ENCODE measurements around the gene FILIP1.
A peak's percentile ranks its signal among the peaks of the same experiment; 100 is the strongest.

Gene FILIP1

GRCh38 chr6:75397656-75398465 lies 95.7 kb downstream of the FILIP1 start:
- TF ChIP-seq, protein P1, sequence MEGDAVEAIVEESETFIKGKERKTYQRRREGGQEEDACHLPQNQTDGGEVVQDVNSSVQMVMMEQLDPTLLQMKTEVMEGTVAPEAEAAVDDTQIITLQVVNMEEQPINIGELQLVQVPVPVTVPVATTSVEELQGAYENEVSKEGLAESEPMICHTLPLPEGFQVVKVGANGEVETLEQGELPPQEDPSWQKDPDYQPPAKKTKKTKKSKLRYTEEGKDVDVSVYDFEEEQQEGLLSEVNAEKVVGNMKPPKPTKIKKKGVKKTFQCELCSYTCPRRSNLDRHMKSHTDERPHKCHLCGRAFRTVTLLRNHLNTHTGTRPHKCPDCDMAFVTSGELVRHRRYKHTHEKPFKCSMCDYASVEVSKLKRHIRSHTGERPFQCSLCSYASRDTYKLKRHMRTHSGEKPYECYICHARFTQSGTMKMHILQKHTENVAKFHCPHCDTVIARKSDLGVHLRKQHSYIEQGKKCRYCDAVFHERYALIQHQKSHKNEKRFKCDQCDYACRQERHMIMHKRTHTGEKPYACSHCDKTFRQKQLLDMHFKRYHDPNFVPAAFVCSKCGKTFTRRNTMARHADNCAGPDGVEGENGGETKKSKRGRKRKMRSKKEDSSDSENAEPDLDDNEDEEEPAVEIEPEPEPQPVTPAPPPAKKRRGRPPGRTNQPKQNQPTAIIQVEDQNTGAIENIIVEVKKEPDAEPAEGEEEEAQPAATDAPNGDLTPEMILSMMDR (IDR thresholded peaks at IDR 0.05; ENCODE audit: low read depth, low read length) = no peak
- in situ Hi-C loops (cut with HindIII; ENCODE audit: low sequenced_read_pairs) = no loop called here
- H3K4me3 ChIP-seq (ENCODE audit: low read depth, low read length) = no peak overlapping the region
- peak; percentile 37 for DNase-seq (ENCODE audit: low read depth, low spot score)

DNA sequence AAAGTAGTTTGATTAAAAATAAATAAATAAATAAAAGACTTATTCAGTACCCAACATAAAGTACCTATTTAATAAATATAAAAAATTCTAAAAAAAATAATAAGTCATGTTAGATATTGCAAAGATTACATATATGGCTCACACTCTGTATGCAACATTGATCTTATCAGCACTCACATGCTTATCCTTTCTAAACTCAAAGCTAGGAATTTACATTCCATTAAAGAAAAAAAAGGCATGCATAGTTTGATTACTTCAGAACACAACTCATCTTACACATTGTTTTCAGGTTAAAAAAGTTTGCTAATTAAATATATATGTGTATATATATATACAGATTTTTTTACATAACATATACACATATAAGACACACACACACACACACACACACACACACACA lies 96.4 kb downstream of the FILIP1 start:
- in situ Hi-C loops (cut with HindIII; ENCODE audit: low sequenced_read_pairs) = no loop called here
- TF ChIP-seq, protein P1 (IDR thresholded peaks at IDR 0.05; ENCODE audit: low read depth, low read length) = no peak
- no peak for DNase-seq (ENCODE audit: low read depth, low spot score)
- H3K4me3 ChIP-seq (ENCODE audit: low read depth, low read length) = no peak overlapping the region

DNA sequence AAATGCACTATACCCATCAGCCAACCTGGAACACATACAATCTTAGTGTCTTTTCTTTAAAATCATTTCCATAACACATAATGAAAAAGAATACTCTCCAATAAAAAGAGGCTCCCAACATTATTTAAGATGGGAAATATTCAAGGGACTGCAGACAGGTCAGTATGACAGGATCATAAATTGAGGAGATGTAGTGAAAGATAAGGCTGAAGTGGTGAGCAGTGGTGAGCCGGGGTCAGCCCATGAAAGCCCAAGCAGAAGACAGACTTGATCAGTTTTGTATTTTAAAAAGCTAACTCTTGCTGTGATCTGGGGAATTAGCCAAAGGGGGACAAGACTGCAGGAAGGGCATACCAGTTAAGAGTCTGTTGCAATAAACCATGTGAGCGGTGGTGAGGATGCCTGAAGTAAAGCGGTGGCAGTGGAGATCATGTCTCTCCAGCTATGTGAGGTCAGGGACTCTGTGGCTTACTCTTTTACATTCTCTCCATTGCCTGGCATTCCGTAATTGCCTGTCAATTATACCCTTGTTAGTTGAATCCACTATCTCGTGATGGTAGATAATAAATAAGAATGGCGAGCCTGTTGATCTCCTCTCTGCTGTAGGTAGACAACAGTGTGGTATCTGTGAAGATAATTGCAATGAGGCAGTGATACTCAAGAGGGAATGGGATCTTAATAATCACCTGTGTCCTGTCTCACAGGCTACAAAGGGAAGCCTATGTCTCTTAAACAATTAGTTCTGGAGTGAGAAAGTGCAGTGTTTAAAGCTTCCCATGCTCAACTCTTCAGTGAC lies 97.4 kb downstream of the FILIP1 start:
- no peak for DNase-seq (ENCODE audit: low read depth, low spot score)
- no peak overlapping the region for H3K4me3 ChIP-seq (ENCODE audit: low read depth, low read length)
- in situ Hi-C loops (cut with HindIII; ENCODE audit: low sequenced_read_pairs) = no loop called here
- TF ChIP-seq, protein P1 (IDR thresholded peaks at IDR 0.05; ENCODE audit: low read depth, low read length) = no peak

DNA sequence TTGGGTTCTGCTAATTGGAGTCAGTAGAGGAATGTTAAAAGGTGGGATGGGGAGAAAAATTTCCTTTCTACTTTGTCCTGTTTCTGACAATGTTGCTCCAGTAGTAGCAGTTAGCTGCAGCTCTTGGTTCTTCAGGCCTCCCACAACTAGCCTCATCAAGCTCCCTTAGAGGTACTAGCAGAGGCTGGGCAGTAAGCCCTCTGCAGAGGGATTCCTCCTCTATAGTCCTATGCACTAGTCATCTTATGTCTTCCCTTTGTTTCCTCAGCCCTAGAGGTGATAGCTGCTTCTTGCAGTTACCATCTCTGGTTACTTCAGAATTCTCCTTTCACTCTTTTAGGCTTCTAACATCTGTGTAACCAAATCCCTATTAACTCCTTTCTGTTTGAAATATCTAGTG lies 99.8 kb downstream of the FILIP1 start:
- DNase-seq (ENCODE audit: low read depth, low spot score) = no peak
- no peak overlapping the region for H3K4me3 ChIP-seq (ENCODE audit: low read depth, low read length)
- in situ Hi-C loops (cut with HindIII; ENCODE audit: low sequenced_read_pairs) = no loop called here
- TF ChIP-seq, protein P1 (IDR thresholded peaks at IDR 0.05; ENCODE audit: low read depth, low read length) = no peak

DNA sequence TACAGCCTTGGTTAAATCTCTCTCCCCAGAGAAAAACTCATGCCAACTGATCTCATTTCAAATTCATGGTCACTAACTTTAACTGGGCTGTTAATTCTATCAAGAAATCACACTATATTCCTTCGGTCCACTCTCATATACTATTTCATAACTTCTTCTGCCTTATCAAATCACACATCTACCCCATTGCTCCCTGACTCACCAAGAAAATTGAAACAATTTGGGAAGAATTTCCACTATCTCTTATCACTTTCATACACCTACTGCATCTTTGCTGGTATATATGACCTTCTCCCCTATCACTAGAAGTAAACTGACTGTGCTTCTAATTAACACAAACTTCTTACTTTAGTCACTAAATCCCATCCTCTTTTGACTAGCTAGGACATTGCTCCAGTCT lies 102.3 kb downstream of the FILIP1 start:
- TF ChIP-seq, protein P1 (IDR thresholded peaks at IDR 0.05; ENCODE audit: low read depth, low read length) = no peak
- DNase-seq (ENCODE audit: low read depth, low spot score) = no peak
- in situ Hi-C loops (cut with HindIII; ENCODE audit: low sequenced_read_pairs) = no loop called here
- H3K4me3 ChIP-seq (ENCODE audit: low read depth, low read length) = no peak overlapping the region

DNA sequence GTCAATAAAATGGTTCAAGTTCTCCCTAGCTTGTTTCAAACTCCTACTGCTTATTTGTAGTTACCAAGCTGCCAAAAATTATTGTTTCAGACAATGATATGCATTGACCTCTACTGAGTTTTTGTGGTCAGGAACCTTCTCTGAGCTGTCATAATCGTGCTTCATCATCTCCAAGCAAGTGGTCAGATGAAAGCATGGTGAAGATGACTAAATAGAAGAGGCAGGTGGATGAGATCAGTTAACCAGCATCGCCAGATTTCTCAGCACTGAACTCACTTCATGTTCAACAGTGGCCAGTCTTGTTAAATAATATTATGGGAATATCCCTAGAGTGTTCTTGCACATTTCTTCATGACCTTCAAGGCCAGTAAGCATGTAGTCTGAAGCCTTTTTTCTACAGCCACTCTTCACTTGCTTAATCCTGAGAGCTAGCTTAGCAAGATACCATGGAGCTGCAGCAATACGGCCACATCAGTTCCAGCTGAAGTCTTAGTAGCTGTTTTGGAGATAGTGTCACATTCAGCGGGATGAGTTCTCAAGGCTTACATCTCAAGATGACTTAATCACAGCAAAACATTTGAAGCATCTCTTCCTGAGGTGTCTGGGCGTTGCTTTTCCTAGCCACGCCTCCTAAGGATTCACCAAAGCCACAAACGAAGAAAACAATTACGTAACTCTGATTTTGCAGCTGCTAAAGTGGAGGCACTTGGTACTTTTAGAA lies 107.4 kb downstream of the FILIP1 start:
- no peak overlapping the region for H3K4me3 ChIP-seq (ENCODE audit: low read depth, low read length)
- in situ Hi-C loops (cut with HindIII; ENCODE audit: low sequenced_read_pairs) = no loop called here
- TF ChIP-seq, protein P1 (IDR thresholded peaks at IDR 0.05; ENCODE audit: low read depth, low read length) = no peak
- peak; percentile 53 for DNase-seq (ENCODE audit: low read depth, low spot score)

Measured in astrocyte of the spinal cord (primary cell).